Measurements from ENCODE around the gene TAF12. TPM values are rescaled to one million over a fixed set of nuclear protein-coding genes. Genes with fewer than 3 reads are reported as not detected.
"Not testable (repeated sequence)": the region's sequence is repeated elsewhere in the genome, so short reads cannot be mapped to it uniquely, and the experiment has no call there.

Gene TAF12
- polyA plus RNA-seq, 1 donor from 2014 or later, result 59.3 TPM

DNA sequence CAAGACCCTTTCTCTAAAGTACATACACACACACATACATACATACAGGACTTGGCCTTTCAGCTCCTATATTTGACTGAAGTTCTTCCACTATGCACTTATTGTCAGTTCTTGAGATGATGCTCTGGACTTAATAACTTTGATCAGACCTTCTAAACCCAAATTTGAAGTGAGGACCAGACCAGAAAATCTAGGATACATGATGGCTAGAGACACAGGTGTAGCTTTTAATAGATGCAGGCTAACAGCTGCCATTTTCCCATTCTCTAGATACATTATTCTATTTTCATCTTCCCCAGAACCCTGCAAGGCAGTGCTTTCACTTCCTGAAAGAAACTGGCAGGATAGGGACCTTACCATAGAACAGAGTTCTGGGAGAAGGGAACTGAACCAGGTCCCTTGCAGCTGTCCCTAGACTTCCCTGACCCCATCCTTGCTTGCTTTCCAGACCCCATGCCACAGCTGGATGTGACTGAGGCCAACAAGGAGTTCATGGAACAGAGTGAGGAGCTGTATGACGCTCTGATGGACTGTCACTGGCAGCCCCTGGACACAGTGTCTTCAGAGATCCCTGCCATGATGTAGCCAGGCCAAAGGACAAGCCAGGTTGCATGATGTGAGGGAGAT lies 65.7 kb downstream of the TAF12 start:
- Histone ChIP-seq H3K79me2 (replicated peaks; ENCODE audit: insufficient read depth, low read length) (peaks cover 17% of the 10 kb centered on the region), H4K20me1 (ENCODE audit: insufficient read depth) (no peaks in the 10 kb centered on the region), H3K27ac (ENCODE audit: low read length) (no peak overlapping the region), H2AFZ (ENCODE audit: low read depth, low read length) (no peak overlapping the region), H3F3A (ENCODE audit: insufficient read depth, low read length, poor library complexity, severe bottlenecking) (no peaks in the 10 kb centered on the region), H3K9me3 (ENCODE audit: low read length) (no peaks in the 10 kb centered on the region), H3K27me3 (ENCODE audit: insufficient read depth, low read depth, low read length) (no peaks in the 10 kb centered on the region), H3K9me2 (ENCODE audit: insufficient read depth, low read length) (no peaks in the 10 kb centered on the region), H3K4me3 (ENCODE audit: low read length) (no peak overlapping the region), H3K4me2 (ENCODE audit: low read length) (no peak overlapping the region), H3K9ac (ENCODE audit: low read length) (no peak overlapping the region), H3K36me3 (ENCODE audit: insufficient read depth, low read length) (no peaks in the 10 kb centered on the region)
- TF ChIP-seq EZH2 (IDR thresholded peaks at IDR 0.05; ENCODE audit: borderline replicate concordance, insufficient read depth, low read length, poor library complexity, severe bottlenecking) (no peak), TAF1 (IDR thresholded peaks at IDR 0.05; ENCODE audit: low read depth) (no peak)

DNA sequence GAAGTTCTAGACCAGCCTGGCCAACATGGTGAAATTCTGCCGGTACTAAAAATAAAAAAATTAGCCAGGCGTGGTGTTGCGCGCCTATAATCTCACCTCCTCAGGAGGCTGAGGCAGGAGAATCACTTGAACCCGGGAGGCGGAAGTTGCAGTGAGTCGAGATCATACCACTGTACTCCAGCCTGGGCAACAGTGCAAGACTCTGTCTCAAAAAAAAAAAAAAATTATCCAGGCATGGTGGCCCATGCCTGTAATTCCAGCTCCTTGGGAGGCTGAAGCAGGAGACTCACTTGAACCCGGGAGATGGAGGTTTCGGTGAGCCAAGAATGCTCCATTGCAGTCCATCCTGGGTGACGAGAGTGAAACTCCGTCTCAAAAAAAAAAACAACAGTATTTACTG lies 69.3 kb downstream of the TAF12 start:
- Histone ChIP-seq H2AFZ (ENCODE audit: low read depth, low read length) (no peak overlapping the region), H4K20me1 (ENCODE audit: insufficient read depth) (no peaks in the 10 kb centered on the region), H3K4me3 (ENCODE audit: low read length) (no peak overlapping the region), H3K4me2 (ENCODE audit: low read length) (no peak overlapping the region), H3K27me3 (ENCODE audit: insufficient read depth, low read depth, low read length) (no peaks in the 10 kb centered on the region), H3F3A (ENCODE audit: insufficient read depth, low read length, poor library complexity, severe bottlenecking) (no peaks in the 10 kb centered on the region), H3K79me2 (replicated peaks; ENCODE audit: insufficient read depth, low read length) (no peaks in the 10 kb centered on the region), H3K27ac (ENCODE audit: low read length) (no peak overlapping the region), H3K36me3 (ENCODE audit: insufficient read depth, low read length) (no peaks in the 10 kb centered on the region), H3K9me3 (ENCODE audit: low read length) (no peaks in the 10 kb centered on the region), H3K9ac (ENCODE audit: low read length) (no peak overlapping the region), H3K9me2 (ENCODE audit: insufficient read depth, low read length) (no peaks in the 10 kb centered on the region)
- TF ChIP-seq, protein P1, sequence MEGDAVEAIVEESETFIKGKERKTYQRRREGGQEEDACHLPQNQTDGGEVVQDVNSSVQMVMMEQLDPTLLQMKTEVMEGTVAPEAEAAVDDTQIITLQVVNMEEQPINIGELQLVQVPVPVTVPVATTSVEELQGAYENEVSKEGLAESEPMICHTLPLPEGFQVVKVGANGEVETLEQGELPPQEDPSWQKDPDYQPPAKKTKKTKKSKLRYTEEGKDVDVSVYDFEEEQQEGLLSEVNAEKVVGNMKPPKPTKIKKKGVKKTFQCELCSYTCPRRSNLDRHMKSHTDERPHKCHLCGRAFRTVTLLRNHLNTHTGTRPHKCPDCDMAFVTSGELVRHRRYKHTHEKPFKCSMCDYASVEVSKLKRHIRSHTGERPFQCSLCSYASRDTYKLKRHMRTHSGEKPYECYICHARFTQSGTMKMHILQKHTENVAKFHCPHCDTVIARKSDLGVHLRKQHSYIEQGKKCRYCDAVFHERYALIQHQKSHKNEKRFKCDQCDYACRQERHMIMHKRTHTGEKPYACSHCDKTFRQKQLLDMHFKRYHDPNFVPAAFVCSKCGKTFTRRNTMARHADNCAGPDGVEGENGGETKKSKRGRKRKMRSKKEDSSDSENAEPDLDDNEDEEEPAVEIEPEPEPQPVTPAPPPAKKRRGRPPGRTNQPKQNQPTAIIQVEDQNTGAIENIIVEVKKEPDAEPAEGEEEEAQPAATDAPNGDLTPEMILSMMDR (IDR thresholded peaks at IDR 0.05; ENCODE audit: poor library complexity, severe bottlenecking), result no peak
- TF ChIP-seq TAF1 (IDR thresholded peaks at IDR 0.05; ENCODE audit: low read depth) (no peak), POLR2AphosphoS5 (IDR thresholded peaks at IDR 0.05) (no peak)

DNA sequence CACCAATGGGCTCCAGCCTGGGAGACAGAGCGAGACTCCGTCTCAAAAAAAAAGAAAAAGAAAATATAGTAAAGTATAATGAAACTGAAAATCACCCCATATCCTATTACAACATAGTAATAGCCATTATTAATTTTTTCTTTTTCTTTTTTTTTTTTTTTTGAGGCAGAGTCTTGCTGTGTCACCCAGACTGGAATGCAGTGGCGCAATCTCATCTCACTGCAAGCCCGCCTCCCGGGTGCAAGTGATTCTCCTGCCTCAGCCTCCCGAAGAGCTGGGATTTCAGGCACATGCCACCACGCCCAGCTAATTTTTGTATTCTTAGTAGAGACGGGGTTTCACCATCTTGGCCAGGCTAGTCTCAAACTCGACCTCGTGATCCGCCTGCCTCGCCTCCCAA lies 70.0 kb downstream of the TAF12 start:
- not testable (repeated sequence) for H3K9ac ChIP-seq (ENCODE audit: low read length); H3K9me3 ChIP-seq (ENCODE audit: low read length); H3K79me2 ChIP-seq (replicated peaks; ENCODE audit: insufficient read depth, low read length); H3F3A ChIP-seq (ENCODE audit: insufficient read depth, low read length, poor library complexity, severe bottlenecking); H3K9me2 ChIP-seq (ENCODE audit: insufficient read depth, low read length); H3K27ac ChIP-seq (ENCODE audit: low read length); H3K27me3 ChIP-seq (ENCODE audit: insufficient read depth, low read depth, low read length); H3K4me3 ChIP-seq (ENCODE audit: low read length); H3K36me3 ChIP-seq (ENCODE audit: insufficient read depth, low read length); H4K20me1 ChIP-seq (ENCODE audit: insufficient read depth); H3K4me2 ChIP-seq (ENCODE audit: low read length); H2AFZ ChIP-seq (ENCODE audit: low read depth, low read length)

DNA sequence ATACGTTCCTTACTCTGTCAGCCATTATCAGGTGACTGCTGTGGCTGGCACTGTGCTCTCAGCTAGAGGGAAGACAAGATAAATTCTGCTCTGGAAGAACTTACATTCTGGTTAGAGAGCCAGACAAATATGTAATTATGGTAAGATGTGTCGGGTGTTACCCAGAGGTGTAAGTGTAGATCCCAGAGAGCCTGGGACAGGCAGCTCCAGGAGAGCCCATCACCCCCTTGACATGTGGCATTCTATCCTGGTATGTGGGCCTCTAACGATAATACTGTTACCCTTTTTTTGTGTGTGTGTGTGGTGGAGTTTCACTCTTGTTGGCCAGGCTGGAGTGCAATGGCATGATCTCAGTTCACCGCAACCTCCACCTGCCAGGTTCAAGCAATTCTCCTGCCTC lies 71.0 kb downstream of the TAF12 start:
- Histone ChIP-seq H3K4me2 (ENCODE audit: low read length) (no peak overlapping the region), H3F3A (ENCODE audit: insufficient read depth, low read length, poor library complexity, severe bottlenecking) (no peaks in the 10 kb centered on the region), H3K9me2 (ENCODE audit: insufficient read depth, low read length) (no peaks in the 10 kb centered on the region), H3K9me3 (ENCODE audit: low read length) (no peaks in the 10 kb centered on the region), H3K4me3 (ENCODE audit: low read length) (no peak overlapping the region), H2AFZ (ENCODE audit: low read depth, low read length) (no peak overlapping the region), H3K36me3 (ENCODE audit: insufficient read depth, low read length) (no peaks in the 10 kb centered on the region), H3K79me2 (replicated peaks; ENCODE audit: insufficient read depth, low read length) (no peaks in the 10 kb centered on the region), H4K20me1 (ENCODE audit: insufficient read depth) (no peaks in the 10 kb centered on the region), H3K27ac (ENCODE audit: low read length) (no peak overlapping the region), H3K9ac (ENCODE audit: low read length) (no peak overlapping the region), H3K27me3 (ENCODE audit: insufficient read depth, low read depth, low read length) (no peaks in the 10 kb centered on the region)
- TF ChIP-seq EZH2 (IDR thresholded peaks at IDR 0.05; ENCODE audit: borderline replicate concordance, insufficient read depth, low read length, poor library complexity, severe bottlenecking) (no peak), SMC3 (conservative IDR thresholded peaks at IDR 0.05; ENCODE audit: poor library complexity) (no peak), EP300 (conservative IDR thresholded peaks at IDR 0.05; ENCODE audit: poor library complexity, severe bottlenecking) (no peak), TAF1 (IDR thresholded peaks at IDR 0.05; ENCODE audit: low read depth) (no peak), MXI1 (conservative IDR thresholded peaks at IDR 0.05; ENCODE audit: poor library complexity, severe bottlenecking) (no peak), RAD21 (conservative IDR thresholded peaks at IDR 0.05) (no peak), POLR2AphosphoS5 (IDR thresholded peaks at IDR 0.05) (no peak)
- TF ChIP-seq, protein P1 (IDR thresholded peaks at IDR 0.05; ENCODE audit: poor library complexity, severe bottlenecking), result no peak
- TF ChIP-seq, protein P2, sequence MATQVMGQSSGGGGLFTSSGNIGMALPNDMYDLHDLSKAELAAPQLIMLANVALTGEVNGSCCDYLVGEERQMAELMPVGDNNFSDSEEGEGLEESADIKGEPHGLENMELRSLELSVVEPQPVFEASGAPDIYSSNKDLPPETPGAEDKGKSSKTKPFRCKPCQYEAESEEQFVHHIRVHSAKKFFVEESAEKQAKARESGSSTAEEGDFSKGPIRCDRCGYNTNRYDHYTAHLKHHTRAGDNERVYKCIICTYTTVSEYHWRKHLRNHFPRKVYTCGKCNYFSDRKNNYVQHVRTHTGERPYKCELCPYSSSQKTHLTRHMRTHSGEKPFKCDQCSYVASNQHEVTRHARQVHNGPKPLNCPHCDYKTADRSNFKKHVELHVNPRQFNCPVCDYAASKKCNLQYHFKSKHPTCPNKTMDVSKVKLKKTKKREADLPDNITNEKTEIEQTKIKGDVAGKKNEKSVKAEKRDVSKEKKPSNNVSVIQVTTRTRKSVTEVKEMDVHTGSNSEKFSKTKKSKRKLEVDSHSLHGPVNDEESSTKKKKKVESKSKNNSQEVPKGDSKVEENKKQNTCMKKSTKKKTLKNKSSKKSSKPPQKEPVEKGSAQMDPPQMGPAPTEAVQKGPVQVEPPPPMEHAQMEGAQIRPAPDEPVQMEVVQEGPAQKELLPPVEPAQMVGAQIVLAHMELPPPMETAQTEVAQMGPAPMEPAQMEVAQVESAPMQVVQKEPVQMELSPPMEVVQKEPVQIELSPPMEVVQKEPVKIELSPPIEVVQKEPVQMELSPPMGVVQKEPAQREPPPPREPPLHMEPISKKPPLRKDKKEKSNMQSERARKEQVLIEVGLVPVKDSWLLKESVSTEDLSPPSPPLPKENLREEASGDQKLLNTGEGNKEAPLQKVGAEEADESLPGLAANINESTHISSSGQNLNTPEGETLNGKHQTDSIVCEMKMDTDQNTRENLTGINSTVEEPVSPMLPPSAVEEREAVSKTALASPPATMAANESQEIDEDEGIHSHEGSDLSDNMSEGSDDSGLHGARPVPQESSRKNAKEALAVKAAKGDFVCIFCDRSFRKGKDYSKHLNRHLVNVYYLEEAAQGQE (IDR thresholded peaks at IDR 0.05; ENCODE audit: borderline replicate concordance), result no peak

Data from neural cell (in vitro differentiated cells).